Fibroblast of the aortic adventitia (primary cell): Measurements from ENCODE around the gene C1orf53. TPM values are rescaled to one million over a fixed set of nuclear protein-coding genes. Genes with fewer than 3 reads are reported as not detected.
A peak's percentile ranks its signal among the peaks of the same experiment; 100 is the strongest.
"Not testable (repeated sequence)": the region's sequence is repeated elsewhere in the genome, so short reads cannot be mapped to it uniquely, and the experiment has no call there.

Source experiments
- DNase-seq: peaks from one replicate; pipeline ENCODE4 v3.0.0-alpha.2; 2010; ENCODE audit warnings: low read depth
- H3K4me3 ChIP-seq: 2 replicates; pipeline ENCODE4 v1.5.1; 2011; ENCODE audit warnings: low read depth, mild to moderate bottlenecking, control low read depth, low read length, moderate library complexity
- CTCF ChIP-seq: IDR thresholded peaks from 2 replicates; pipeline ENCODE4 v1.5.1; 2011; ENCODE audit warnings: mild to moderate bottlenecking, low read length, control low read depth, inconsistent platforms; ENCODE audit not compliant: insufficient read depth
- total RNA-seq: library from RNA; depleted of rRNA; stranded (reverse); fragments of >200 nt; gene quantifications from 2 replicates; pipeline ENCODE4 v1.2.3, GENCODE V29; 2012; ENCODE audit warnings: low replicate concordance

Gene C1orf53
- total RNA-seq, 1 donor, result 4.5 TPM

- no peak overlapping the region for H3K4me3 ChIP-seq
- peak; percentile 71 for TF ChIP-seq CTCF
These were observed 33.5 kb upstream of the C1orf53 start for GRCh38 chr1:197868751-197869489.

GRCh38 chr1:197869490-197870077 lies 32.8 kb upstream of the C1orf53 start:
- DNase-seq, result no peak
- no peak for TF ChIP-seq CTCF
- H3K4me3 ChIP-seq, result no peak overlapping the region

More at GRCh38 chr1:197868751-197869489, 33.5 kb upstream of the C1orf53 start:
- peak; percentile 76 for DNase-seq

GRCh38 chr1:197876894-197877293 lies 25.5 kb upstream of the C1orf53 start:
- TF ChIP-seq CTCF, result no peak
- no peak overlapping the region for H3K4me3 ChIP-seq

GRCh38 chr1:197880385-197880784 lies 22.0 kb upstream of the C1orf53 start:
- DNase-seq, H3K4me3 ChIP-seq: not testable (repeated sequence)

More at GRCh38 chr1:197876894-197877293, 25.5 kb upstream of the C1orf53 start:
- DNase-seq, result no peak

GRCh38 chr1:197882241-197882640 lies 20.2 kb upstream of the C1orf53 start:
- H3K4me3 ChIP-seq, DNase-seq: not testable (repeated sequence)

GRCh38 chr1:197884173-197884572 lies 18.3 kb upstream of the C1orf53 start:
- no peak for DNase-seq
- no peak for TF ChIP-seq CTCF
- H3K4me3 ChIP-seq, result no peak overlapping the region

- H3K4me3 ChIP-seq, result no peak overlapping the region
- DNase-seq, result no peak
- TF ChIP-seq CTCF, result no peak
These were observed 11.5 kb upstream of the C1orf53 start for GRCh38 chr1:197890936-197891335.

GRCh38 chr1:197892684-197893083 lies 9.7 kb upstream of the C1orf53 start:
- DNase-seq, result no peak
- H3K4me3 ChIP-seq, result no peak overlapping the region
- TF ChIP-seq CTCF, result no peak
